GM12874 (cell line): Measurements from ENCODE around the gene MTOR.

Experiments
- CTCF ChIP-seq: IDR thresholded peaks from 2 replicates; pipeline ENCODE4 v1.5.1; 2011; ENCODE audit warnings: low read depth, mild to moderate bottlenecking, control low read depth, low read length, moderate library complexity; ENCODE audit not compliant: insufficient read depth

Gene MTOR

GRCh38 chr1:11126569-11126968 is 135.8 kb downstream of the MTOR start:
- TF ChIP-seq CTCF = no peak

- TF ChIP-seq CTCF = no peak
These were observed 136.4 kb downstream of the MTOR start for GRCh38 chr1:11125931-11126330.

- no peak for TF ChIP-seq CTCF
These were observed 137.4 kb downstream of the MTOR start for GRCh38 chr1:11124965-11125364.

GRCh38 chr1:11116318-11116717 is 146.0 kb downstream of the MTOR start:
- TF ChIP-seq CTCF = no peak

- no peak for TF ChIP-seq CTCF
These were observed 147.4 kb downstream of the MTOR start for GRCh38 chr1:11114966-11115365.

- no peak for TF ChIP-seq CTCF
These were observed 153.1 kb downstream of the MTOR start for GRCh38 chr1:11109047-11109760.

- TF ChIP-seq CTCF = no peak
These were observed 154.8 kb downstream of the MTOR start for GRCh38 chr1:11107599-11107998.
